ENCODE data around the gene ACOT11.
"Not testable (repeated sequence)": the region's sequence is repeated elsewhere in the genome, so short reads cannot be mapped to it uniquely, and the experiment has no call there.

Gene ACOT11

GRCh38 chr1:54608566-54609230, 60.7 kb downstream of the ACOT11 start:
- no peak for DNase-seq (ENCODE audit: low read depth)

- no peak for DNase-seq (ENCODE audit: low read depth)
These were observed 61.4 kb downstream of the ACOT11 start for GRCh38 chr1:54609301-54609921.

- no peak for DNase-seq (ENCODE audit: low read depth)
These were observed 62.0 kb downstream of the ACOT11 start for GRCh38 chr1:54610048-54610447.

GRCh38 chr1:54610601-54611580, 62.9 kb downstream of the ACOT11 start:
- DNase-seq (ENCODE audit: low read depth): no peak

GRCh38 chr1:54611621-54612020, 63.6 kb downstream of the ACOT11 start:
- no peak for DNase-seq (ENCODE audit: low read depth)

- DNase-seq (ENCODE audit: low read depth): no peak
These were observed 66.0 kb downstream of the ACOT11 start for GRCh38 chr1:54614024-54614423.

- DNase-seq (ENCODE audit: low read depth): no peak
These were observed 66.5 kb downstream of the ACOT11 start for GRCh38 chr1:54614563-54614962.

- no peak for DNase-seq (ENCODE audit: low read depth)
These were observed 67.7 kb downstream of the ACOT11 start for GRCh38 chr1:54615531-54616279.

GRCh38 chr1:54619749-54620148, 71.7 kb downstream of the ACOT11 start:
- DNase-seq (ENCODE audit: low read depth): no peak

GRCh38 chr1:54623216-54624007, 75.4 kb downstream of the ACOT11 start, which contains the start of gene FAM151A:
Gene FAM151A, minus strand, starts transcription at chr1:54623525. Its CDS starts 130 bp downstream, at chr1:54623395.
- no peak for DNase-seq (ENCODE audit: low read depth)

- no peak for DNase-seq (ENCODE audit: low read depth)
These were observed 76.7 kb downstream of the ACOT11 start for GRCh38 chr1:54624466-54625464.

- no peak for DNase-seq (ENCODE audit: low read depth)
These were observed 79.2 kb downstream of the ACOT11 start for GRCh38 chr1:54627196-54627595.

GRCh38 chr1:54635804-54636203, 87.8 kb downstream of the ACOT11 start:
- not testable (repeated sequence) for DNase-seq (ENCODE audit: low read depth)

- not testable (repeated sequence) for DNase-seq (ENCODE audit: low read depth)
These were observed 88.7 kb downstream of the ACOT11 start for GRCh38 chr1:54636461-54637446.

- no peak for DNase-seq (ENCODE audit: low read depth)
These were observed 92.3 kb downstream of the ACOT11 start for GRCh38 chr1:54640361-54640760.

- no peak for DNase-seq (ENCODE audit: low read depth)
These were observed 93.1 kb downstream of the ACOT11 start, which contains the start of gene MROH7 for GRCh38 chr1:54640863-54641836. Gene MROH7, plus strand, starts transcription at chr1:54641786. Its CDS starts 11,141 bp downstream, at chr1:54652927.

- DNase-seq (ENCODE audit: low read depth): no peak
These were observed 95.7 kb downstream of the ACOT11 start for GRCh38 chr1:54643736-54644135.

Measured in GM04503 (cell line).